ENCODE measurements around the gene TMPRSS9.

DNA sequence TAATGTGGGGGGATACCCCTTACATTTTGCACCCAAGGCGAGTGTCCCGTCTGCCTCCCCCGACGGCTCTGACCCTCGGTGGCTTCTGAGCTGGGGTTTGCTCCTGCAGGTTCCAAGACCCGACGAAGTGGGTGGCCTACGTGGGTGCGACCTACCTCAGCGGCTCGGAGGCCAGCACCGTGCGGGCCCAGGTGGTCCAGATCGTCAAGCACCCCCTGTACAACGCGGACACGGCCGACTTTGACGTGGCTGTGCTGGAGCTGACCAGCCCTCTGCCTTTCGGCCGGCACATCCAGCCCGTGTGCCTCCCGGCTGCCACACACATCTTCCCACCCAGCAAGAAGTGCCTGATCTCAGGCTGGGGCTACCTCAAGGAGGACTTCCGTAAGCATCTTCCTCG is 48.2 kb downstream of the TMPRSS9 start:
- no peak for TF ChIP-seq CTCF (IDR thresholded peaks at IDR 0.05; ENCODE audit: low read length)
- TF ChIP-seq EZH2 (IDR thresholded peaks at IDR 0.05; ENCODE audit: borderline replicate concordance, low read length), result no peak
